Suppressor macrophage (primary cell): ENCODE measurements around the gene CNDP2.

Experiments used
- DNase-seq, 4 experiments: peaks; one replicate each; pipeline ENCODE4 v3.0.0-alpha.2; 2020 to 2022

The CNDP2 gene

GRCh38 chr18:74501386-74501785, 5.2 kb downstream of the CNDP2 start:
- peak; percentile 65 to 83 (median 75) for DNase-seq

DNA sequence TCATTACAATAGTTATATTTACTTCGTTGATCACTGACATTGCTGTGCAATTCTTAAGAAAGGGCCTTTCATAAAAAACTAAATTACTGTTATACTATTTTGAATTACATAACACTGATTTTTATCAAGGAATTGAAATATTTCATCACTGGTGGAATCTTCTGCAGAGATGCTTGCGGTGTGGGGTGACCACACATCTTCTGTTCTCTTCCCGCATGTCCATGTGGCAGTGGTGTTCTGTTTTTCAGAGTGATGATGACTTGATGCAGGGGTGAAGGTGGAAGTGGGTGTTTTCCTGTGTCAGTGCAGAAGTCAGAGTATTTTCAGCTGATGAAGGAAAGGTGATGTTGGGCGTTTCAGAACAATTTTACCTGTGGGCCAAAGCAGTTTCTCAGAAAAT, 7.0 kb downstream of the CNDP2 start:
- DNase-seq: peak in 2 of 4 experiments; percentile 16 to 22

DNA sequence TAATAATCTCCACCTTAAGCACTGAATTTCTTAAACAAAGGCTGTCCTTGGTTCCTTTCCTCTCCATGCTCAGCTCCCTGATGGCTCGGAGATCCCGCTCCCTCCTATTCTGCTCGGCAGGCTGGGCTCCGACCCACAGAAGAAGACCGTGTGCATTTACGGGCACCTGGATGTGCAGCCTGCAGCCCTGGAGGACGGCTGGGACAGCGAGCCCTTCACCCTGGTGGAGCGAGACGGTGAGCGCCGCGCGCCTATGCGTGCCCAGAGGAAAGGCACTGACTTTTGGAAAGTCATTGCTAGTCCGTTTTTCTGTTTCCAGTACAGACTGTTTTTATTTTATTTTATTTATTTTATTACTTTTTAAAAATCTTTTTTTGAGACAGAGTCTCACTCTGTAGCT, 9.6 kb downstream of the CNDP2 start:
- no peak for DNase-seq

- peak in 3 of 4 experiments; percentile 28 to 43 (median 30) for DNase-seq
Measured at GRCh38 chr18:74506448-74507084, 10.4 kb downstream of the CNDP2 start.

GRCh38 chr18:74507097-74507881, 11.1 kb downstream of the CNDP2 start:
- no peak for DNase-seq

DNA sequence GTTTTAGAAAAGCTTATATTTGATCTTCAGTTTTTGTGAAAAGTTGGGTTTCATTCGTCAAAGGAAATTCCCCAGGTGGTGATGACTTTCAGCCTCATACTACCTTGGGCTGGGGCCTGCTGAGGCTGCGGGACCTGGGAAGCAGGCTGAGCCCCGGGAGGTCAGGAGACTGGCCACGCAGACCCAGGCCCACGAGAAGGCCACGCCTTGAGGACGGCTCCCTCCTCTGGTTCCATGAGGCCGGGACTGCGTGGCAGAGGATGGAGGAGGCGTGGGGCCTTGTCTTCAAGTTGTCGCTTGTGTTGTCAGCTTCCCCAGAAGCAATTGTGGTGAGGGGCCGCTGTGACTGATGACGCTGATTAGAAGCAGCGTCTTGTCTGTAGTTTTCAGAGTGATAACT, 11.8 kb downstream of the CNDP2 start:
- no peak for DNase-seq

GRCh38 chr18:74508366-74508765, 12.2 kb downstream of the CNDP2 start:
- DNase-seq: no peak

DNA sequence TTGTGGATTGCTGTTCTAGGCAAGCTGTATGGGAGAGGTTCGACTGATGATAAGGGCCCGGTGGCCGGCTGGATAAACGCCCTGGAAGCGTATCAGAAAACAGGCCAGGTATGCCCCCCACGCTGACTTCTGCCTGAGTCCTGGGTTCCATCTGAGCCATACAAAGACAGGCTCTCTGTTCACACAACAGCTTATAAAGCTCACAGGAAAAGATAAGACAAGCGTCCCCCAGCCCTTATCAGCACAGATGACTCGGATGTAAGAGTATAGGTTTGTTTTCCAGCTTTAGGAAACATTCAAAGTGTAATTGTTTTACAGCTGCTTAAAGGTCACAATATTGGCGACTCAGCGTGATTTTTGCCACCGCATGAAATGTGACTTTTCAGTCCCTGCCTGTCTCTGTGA, 12.7 kb downstream of the CNDP2 start:
- no peak for DNase-seq

GRCh38 chr18:74509856-74510769, 13.9 kb downstream of the CNDP2 start:
- DNase-seq: no peak

DNA sequence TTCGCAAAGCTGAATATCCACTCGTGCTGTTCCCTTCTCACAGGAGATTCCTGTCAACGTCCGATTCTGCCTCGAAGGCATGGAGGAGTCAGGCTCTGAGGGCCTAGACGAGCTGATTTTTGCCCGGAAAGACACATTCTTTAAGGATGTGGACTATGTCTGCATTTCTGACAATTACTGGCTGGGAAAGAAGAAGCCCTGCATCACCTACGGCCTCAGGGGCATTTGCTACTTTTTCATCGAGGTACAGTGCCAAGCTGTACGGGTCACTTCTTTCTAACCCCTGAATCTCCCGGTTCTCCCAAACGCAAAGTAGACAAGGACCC, 14.6 kb downstream of the CNDP2 start:
- no peak for DNase-seq

DNA sequence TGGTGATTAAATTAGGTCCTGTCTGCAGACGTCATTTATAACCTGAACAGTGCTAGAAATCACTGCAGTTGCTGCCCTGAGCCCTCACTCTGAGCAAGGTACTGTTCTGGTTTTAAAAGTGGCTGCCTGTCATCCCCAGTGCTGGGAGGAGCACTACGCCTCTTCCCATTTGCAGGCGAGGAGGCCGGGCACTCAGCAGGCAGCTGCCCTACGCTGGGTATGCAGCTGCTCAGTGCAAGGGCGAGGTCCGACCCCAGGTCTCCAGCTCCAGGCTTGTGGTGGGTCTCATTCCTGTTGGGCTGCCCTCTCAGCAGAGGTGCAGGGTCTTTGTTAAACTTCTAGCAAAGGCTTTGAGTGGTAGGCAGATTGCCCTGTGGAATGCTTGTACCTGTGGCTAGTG, 15.7 kb downstream of the CNDP2 start:
- no peak for DNase-seq

DNA sequence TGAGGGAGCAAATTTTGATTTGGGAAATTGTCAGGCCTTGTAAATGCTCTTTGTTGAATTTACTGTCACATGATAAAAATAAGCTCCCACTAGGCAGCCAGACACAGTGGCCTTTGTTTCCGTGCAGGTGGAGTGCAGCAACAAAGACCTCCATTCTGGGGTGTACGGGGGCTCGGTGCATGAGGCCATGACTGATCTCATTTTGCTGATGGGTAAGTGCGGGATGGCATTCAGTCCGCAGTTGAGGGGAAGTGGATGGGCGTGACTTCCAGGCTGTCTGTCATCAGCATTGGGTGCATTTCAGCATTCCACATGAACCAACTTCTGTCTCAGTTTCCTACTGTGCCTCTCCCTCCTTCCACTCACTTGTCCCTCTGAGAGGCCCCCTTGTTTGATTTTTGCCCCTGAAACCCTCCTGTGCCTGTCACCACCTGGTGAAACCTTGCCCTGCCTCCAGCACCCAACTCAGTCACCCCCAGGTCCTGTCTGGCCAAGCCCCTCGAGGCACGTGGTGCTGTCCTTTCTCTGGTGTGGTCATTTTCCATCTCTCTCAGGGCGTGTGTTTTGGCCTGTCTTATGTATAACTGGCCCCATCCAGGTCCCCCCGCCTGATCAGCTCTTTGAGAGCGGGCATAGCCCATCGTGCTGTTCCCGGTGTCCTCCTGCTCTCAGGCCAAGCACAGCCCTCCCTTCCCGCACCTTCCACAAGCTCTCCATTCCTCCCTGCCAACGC, 16.3 kb downstream of the CNDP2 start:
- no peak for DNase-seq

- no peak for DNase-seq
Measured at GRCh38 chr18:74513149-74513882, 17.2 kb downstream of the CNDP2 start.

- DNase-seq: no peak
Measured at GRCh38 chr18:74513883-74514205, 17.7 kb downstream of the CNDP2 start.

DNA sequence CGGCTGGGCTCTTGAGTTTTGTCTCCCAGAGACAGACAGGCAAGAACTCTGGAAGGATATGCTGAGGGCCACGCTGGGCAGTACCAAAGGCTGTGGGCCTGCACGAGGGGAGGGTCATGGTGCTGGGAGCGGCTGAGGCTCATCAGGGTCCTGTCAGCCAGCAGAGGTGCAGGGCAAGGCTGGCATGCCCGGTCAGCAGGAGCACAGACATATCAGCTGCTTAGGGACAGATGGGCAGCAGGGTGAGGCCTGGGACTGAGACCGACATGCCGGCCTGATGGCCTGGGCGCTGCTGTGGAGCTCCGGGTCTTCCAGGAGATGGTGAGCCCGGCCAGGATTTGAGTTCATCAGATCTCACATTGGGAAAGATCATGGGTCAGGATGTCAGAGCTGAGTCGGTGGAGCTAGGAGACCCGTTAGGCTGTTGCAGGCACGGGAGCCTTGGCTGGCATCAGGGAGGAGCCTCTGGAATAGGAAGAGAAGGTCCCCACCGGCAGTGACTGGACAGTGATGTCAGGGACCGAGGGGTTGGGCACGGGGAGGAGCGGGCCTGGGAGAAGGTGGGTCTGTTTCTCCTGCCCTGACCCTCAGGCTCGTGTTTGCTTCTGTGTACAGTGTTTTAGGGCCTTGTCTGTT, 18.8 kb downstream of the CNDP2 start:
- DNase-seq: no peak

DNA sequence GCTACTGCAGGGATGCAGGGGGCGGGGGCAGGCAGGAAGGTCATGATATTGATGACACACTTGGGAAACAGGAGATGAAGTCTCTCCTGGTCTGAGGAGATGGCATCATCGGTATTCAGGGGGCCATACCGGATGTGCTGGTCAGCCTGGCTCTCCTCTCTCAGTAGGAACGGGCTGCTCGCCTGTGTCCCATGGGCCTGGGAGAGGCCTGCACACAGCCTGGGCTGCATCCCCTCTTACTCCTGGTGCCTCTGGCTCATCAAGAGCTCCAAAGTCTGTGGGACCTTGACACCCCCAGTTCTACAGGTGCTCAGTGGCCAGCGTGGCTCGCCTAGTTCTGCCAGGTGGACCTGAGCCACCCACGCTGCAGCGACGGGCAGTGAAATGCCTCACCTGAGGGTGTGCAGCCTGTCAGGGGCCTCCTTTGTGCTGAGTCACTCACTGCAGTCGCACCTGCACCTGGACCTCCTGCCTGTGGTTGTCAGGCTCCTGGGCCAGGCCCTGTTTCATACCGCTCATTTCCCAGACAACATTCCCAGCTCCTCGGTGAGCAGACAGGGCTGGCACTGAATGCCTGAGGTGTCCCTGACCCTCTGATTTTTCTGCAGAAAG, 19.6 kb downstream of the CNDP2 start:
- no peak for DNase-seq

DNA sequence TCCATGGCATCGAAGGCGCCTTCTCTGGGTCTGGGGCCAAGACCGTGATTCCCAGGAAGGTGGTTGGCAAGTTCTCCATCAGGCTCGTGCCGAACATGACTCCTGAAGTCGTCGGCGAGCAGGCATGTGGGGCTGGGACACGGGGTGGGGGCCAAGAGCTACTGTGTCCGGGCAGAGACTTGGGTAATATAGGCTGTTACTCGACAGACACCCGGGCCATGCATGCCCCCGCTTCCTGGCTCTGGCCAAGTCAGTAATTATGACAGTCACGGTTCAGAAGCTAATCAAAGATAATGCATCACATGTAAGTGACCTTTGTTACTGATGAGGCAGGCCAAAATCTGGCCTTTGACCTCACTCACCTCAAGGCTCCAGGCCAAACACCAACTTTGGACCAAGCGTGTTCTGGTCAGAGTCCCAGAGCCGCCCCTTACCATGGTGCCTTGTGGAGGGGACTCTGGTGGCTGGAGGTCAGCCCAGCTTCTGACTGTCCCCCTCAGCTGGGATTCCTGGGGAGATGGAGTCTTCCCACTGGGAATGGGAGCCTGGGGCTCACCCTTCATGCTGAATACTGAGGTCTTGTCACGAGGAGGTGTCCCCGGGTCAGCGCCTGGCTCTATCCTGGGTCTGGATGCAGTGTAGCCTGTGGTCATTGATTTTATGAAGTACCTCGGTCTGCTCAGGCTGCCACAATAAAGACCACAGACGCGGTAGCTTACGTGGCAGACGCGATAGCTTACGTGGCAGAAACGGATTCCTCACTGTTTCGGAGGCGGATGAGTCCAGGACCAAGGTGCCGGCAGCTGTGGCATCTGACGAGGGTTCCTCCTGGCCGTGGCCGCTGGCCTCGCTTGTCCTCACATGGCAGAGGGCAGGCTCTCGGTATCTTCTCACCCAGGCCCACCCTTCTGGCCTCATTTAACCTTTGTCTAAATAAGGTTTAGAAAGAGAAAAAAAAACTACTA, 20.4 kb downstream of the CNDP2 start:
- DNase-seq: no peak

GRCh38 chr18:74517236-74517630, 21.1 kb downstream of the CNDP2 start:
- DNase-seq: no peak

GRCh38 chr18:74518456-74519295, 22.5 kb downstream of the CNDP2 start:
- DNase-seq: no peak
